ENCODE results near the gene RHOBTB3. TPM values are rescaled to one million over a fixed set of nuclear protein-coding genes. Genes with fewer than 3 reads are reported as not detected.
A peak's percentile ranks its signal among the peaks of the same experiment; 100 is the strongest.
"Not testable (repeated sequence)": the region's sequence is repeated elsewhere in the genome, so short reads cannot be mapped to it uniquely, and the experiment has no call there.

RHOBTB3 gene
- total and polyA plus RNA-seq, 8 donors: 26.5 to 93.0 (median 64.1) TPM

DNA sequence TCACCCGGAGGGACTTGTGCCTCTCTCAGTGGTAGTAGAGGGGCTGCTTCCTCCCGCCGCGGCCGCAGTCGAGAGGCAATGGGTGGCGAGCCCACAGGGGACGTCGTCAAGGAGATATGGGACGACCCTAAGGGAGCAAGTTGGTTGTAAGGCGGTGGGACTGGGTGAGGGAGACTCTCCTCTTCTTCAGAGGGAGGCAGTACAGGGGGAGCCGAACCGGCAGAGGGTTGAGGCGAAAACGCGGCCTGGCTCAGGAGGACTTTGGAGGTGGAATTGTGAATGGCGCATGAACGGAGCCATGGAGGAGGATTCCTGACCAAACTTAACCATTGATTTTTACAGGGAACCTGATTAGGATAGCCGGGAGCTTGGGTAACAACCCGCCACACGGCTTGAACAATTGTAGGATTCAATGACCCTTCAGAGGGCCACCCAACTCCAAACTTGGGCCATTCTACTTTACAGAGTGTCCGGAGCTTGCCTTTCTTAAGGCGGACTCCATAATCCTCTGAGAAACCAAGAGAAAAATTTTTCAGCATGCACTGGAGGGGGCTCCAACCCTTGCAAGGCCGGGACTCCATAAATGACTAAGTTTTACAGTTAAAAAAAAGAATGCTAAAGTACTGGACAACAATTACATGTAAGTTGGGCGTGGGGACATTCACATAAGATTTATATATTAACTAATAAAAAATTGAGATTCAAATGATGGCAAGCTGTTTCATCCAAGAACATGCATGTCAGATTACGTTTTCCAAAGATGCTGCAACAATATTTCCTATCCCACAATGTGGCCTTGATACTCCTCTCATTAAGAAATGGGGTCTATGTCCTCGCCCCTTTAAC is 19.4 kb upstream of the RHOBTB3 start:
- peaks cover 0 to 6% of the 10 kb centered on the region in 2 donors for H3K4me1 ChIP-seq
- H3K27ac ChIP-seq: no peak overlapping the region
- no peaks in the 10 kb centered on the region for H3K36me3 ChIP-seq
- no peaks in the 10 kb centered on the region for H3K9me3 ChIP-seq
- ATAC-seq (no peak), DNase-seq (no peak)
- H3K4me3 ChIP-seq: no peak overlapping the region
- intact Hi-C loops (cut with DNase I): no loop called here
- TF ChIP-seq, protein P1, sequence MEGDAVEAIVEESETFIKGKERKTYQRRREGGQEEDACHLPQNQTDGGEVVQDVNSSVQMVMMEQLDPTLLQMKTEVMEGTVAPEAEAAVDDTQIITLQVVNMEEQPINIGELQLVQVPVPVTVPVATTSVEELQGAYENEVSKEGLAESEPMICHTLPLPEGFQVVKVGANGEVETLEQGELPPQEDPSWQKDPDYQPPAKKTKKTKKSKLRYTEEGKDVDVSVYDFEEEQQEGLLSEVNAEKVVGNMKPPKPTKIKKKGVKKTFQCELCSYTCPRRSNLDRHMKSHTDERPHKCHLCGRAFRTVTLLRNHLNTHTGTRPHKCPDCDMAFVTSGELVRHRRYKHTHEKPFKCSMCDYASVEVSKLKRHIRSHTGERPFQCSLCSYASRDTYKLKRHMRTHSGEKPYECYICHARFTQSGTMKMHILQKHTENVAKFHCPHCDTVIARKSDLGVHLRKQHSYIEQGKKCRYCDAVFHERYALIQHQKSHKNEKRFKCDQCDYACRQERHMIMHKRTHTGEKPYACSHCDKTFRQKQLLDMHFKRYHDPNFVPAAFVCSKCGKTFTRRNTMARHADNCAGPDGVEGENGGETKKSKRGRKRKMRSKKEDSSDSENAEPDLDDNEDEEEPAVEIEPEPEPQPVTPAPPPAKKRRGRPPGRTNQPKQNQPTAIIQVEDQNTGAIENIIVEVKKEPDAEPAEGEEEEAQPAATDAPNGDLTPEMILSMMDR (IDR thresholded peaks at IDR 0.05): no peak
- H3K27me3 ChIP-seq: no peaks in the 10 kb centered on the region

DNA sequence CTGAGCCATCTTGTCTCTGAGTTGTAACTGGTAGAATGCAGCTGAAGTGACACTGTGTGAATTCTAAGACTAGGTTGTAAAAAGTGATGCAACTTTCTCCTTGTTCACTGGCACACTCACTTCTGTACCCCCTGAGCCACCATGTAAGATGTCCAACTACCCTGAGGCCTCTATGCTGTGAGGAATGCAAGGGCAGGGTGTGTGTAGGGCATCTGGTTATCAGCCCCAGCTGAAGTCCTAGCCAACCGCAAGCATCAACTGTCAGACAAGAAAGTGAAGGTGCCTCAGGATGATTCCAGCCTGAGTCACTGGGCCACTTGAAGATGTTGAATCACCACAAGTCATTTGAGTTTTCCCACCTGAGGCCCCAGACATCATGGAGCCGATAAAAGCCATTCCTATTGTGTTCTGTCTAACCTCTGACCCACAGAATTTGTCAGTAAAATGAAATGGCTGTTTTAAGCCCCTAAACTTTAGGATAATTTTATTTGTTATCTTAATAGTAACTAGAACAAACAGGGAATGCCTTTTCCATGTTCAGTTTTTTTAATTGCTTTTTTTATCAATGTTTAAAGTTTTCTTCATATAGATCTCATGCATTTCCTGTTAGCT is 18.7 kb upstream of the RHOBTB3 start:
- Histone ChIP-seq H3K27ac (no peak overlapping the region), H3K4me3 (no peak overlapping the region), H3K4me1 (peaks cover 0 to 6% of the 10 kb centered on the region in 2 donors), H3K9me3 (no peaks in the 10 kb centered on the region), H3K36me3 (no peaks in the 10 kb centered on the region), H3K27me3 (no peaks in the 10 kb centered on the region)
- intact Hi-C loops (cut with DNase I): no loop called here
- TF ChIP-seq, protein P1 (IDR thresholded peaks at IDR 0.05): no peak
- peak; percentile 91 for ATAC-seq
- peak in 1 of 4 donors; percentile 46 for DNase-seq

DNA sequence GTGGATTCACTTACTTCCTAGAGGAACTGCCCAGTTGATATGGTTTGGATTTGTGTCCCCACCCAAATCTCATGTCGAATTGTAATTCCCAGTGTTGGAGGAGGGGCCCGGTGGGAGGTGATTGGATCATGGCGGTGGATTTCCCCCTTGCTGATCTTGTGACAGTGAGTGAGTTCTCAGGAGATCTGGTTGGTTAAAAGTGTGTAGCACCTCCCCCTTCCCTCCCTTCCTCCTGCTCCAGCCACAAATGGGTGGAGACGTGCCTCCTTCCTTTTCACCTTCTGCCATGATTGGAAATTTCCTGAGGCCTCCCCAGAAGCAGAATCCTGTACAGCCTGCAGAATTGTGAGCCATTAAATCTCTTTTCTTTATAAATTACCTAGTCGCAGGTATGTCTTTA is 17.9 kb upstream of the RHOBTB3 start:
- H3K27ac ChIP-seq; H3K4me1 ChIP-seq; H3K36me3 ChIP-seq; H3K27me3 ChIP-seq; H3K4me3 ChIP-seq; ATAC-seq; intact Hi-C loops (cut with DNase I); DNase-seq; H3K9me3 ChIP-seq: not testable (repeated sequence)

DNA sequence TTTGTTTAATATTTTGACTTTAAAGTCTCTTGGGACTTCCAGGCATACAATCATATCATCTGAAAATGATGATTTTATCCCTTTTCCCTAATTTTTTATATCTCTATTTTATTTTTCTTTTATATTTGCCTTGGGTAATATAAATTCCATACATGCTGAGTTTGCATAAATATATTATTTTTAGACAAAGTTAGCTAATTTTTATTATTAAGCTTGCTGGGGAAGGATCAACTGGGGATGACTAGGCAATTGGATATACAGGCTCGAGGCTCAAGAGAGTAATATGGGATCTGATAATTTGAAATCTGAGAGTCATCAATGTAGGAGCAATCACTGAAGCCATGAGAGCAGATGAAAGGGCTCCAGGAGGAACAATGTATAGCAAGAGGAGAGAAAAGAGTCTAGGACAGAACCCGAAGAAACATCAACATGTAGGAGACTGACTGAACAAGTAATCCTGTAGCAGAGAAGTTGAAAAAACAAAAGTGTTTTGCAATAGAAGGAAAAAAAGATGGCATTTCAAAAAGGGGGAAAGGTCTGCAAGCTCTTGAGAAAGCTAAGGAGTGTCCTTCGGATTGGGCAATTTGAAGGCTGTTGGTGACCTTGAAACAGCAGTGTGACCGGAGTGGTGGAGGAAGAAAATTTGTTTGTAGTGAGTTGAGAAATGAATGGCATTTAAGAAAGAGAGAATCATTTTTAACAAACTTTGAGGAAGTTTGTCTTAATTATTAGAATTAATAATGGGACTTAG is 17.0 kb upstream of the RHOBTB3 start:
- intact Hi-C loops (cut with DNase I): no loop called here
- ATAC-seq (peak; percentile 32), DNase-seq (no peak)
- TF ChIP-seq, protein P1 (IDR thresholded peaks at IDR 0.05): no peak
- no peaks in the 10 kb centered on the region for H3K27me3 ChIP-seq
- peaks cover 0 to 6% of the 10 kb centered on the region in 2 donors for H3K4me1 ChIP-seq
- no peak overlapping the region for H3K27ac ChIP-seq
- H3K9me3 ChIP-seq: no peaks in the 10 kb centered on the region
- H3K36me3 ChIP-seq: no peaks in the 10 kb centered on the region
- H3K4me3 ChIP-seq: no peak overlapping the region

DNA sequence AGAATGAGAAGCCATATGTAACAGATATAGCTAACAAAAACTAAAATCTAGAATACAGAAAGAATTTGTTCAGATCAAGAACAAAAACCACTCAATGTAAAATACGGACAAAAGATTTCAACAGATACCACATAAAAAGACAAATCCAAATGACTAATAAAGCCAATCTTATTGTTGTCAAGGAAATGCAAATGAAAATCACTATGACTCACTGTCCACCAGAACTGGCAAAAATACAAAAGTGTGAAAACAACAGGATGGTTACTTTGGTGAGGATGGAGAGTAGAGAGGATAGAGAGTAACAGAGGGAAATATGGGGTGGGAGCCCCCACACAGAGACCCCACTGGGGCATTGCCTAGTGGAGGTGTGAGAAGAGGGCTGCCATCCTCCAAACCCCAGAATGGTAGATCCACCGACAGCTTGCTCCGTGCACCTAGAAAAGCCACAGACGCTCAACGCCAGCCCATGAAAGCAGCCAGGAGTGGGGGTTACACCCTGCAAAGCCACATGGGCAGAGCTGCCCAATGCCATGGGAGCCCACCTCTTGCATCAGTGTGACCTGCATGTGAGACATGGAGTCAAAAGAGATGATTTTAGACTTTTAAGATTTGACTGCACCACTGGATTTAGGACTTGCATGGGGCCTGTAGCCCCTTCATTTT is 15.2 kb upstream of the RHOBTB3 start:
- intact Hi-C loops (cut with DNase I): no loop called here
- peaks cover 0 to 6% of the 10 kb centered on the region in 2 donors for H3K4me1 ChIP-seq
- no peak for ATAC-seq
- no peaks in the 10 kb centered on the region for H3K36me3 ChIP-seq
- no peak overlapping the region for H3K4me3 ChIP-seq
- DNase-seq: no peak
- H3K27ac ChIP-seq: no peak overlapping the region
- no peaks in the 10 kb centered on the region for H3K9me3 ChIP-seq
- TF ChIP-seq, protein P1 (IDR thresholded peaks at IDR 0.05): no peak
- no peaks in the 10 kb centered on the region for H3K27me3 ChIP-seq
